IMR-90 (cell line): ENCODE measurements around the gene SMIM14. TPM values are rescaled to one million over a fixed set of nuclear protein-coding genes. Genes with fewer than 3 reads are reported as not detected.

ENCODE experiments used
- ATAC-seq: fragments of 200-7000 bp; cut with Tn5 transposase; 2 replicates; pipeline ENCODE4 v1.9.1; 2020; ENCODE audit warnings: low read depth, mild to moderate bottlenecking, moderate library complexity
- BruUV-seq: library from RNA; stranded (reverse); fragments of 400-500 nt; replicated peaks from 2 replicates; lab custom pipeline; 2021; lab: Mats Ljungman, UMichigan
- CTCF ChIA-PET: fragments of 300-600 bp; formaldehyde crosslinking; extraction: SDS; loops from one replicate; lab custom pipeline; 2021; ENCODE audit warnings: antibody characterized with exemption; lab: Yijun Ruan, JAX
- POLR2A ChIA-PET: fragments of 300-600 bp; sonication (Branson Sonifier 250); formaldehyde crosslinking; loops from one replicate; lab custom pipeline; 2022; ENCODE audit warnings: antibody characterized with exemption; ENCODE audit not compliant: unreplicated experiment; lab: Charles Lee
- DNase-seq: peaks from one replicate; pipeline ENCODE4 v3.0.0; 2013
- H2AFZ ChIP-seq: replicated peaks from 2 replicates; pipeline ENCODE3; 2013; ENCODE audit warnings: low read length, mild to moderate bottlenecking; ENCODE audit not compliant: poor library complexity
- H2AK5ac ChIP-seq: 2 replicates; pipeline ENCODE4 v1.6.1; 2013; ENCODE audit warnings: low read depth, low read length, inconsistent platforms
- H2AK9ac ChIP-seq: replicated peaks from 2 replicates; pipeline ENCODE3; 2013; ENCODE audit warnings: mild to moderate bottlenecking, low read depth, low read length, moderate library complexity; ENCODE audit not compliant: poor library complexity
- H2BK120ac ChIP-seq: 2 replicates; pipeline ENCODE4 v1.6.1; 2013; ENCODE audit warnings: low read depth, low read length, inconsistent platforms
- H2BK15ac ChIP-seq: 3 replicates; pipeline ENCODE4 v1.6.1; 2013; ENCODE audit warnings: low read depth, low read length, inconsistent platforms
- H2BK20ac ChIP-seq: 2 replicates; pipeline ENCODE4 v1.6.1; 2013; ENCODE audit warnings: low read depth, mild to moderate bottlenecking, inconsistent platforms, low read length, moderate library complexity
- H2BK5ac ChIP-seq: 2 replicates; pipeline ENCODE4 v1.6.1; 2013; ENCODE audit warnings: mild to moderate bottlenecking, low read depth, low read length, inconsistent platforms; ENCODE audit not compliant: poor library complexity, severe bottlenecking
- H3K14ac ChIP-seq: replicated peaks from 2 replicates; pipeline ENCODE4 v1.6.1; 2013; ENCODE audit warnings: low read depth, low read length, inconsistent platforms
- H3K18ac ChIP-seq: 2 replicates; pipeline ENCODE4 v1.6.1; 2013; ENCODE audit warnings: low read depth, low read length, control low read depth
- H3K23ac ChIP-seq: 2 replicates; pipeline ENCODE4 v1.6.1; 2013; ENCODE audit warnings: low read depth, low read length, inconsistent platforms
- H3K27ac ChIP-seq: 2 replicates; pipeline ENCODE4 v1.5.1; 2013; ENCODE audit warnings: mild to moderate bottlenecking, control low read depth, low read length; ENCODE audit not compliant: insufficient read depth
- H3K27me3 ChIP-seq: 2 replicates; pipeline ENCODE4 v1.6.1; 2013; ENCODE audit warnings: low read length; ENCODE audit not compliant: control insufficient read depth, insufficient read depth
- H3K36me3 ChIP-seq: 2 replicates; pipeline ENCODE4 v1.6.1; 2013; ENCODE audit warnings: low read length, mixed read lengths; ENCODE audit not compliant: control insufficient read depth, insufficient read depth
- H3K4ac ChIP-seq: 2 replicates; pipeline ENCODE4 v1.6.1; 2013; ENCODE audit warnings: low read depth, low read length, inconsistent platforms
- H3K4me1 ChIP-seq: 2 replicates; pipeline ENCODE4 v1.6.1; 2013; ENCODE audit warnings: low read length, mixed read lengths; ENCODE audit not compliant: control insufficient read depth, insufficient read depth
- H3K4me2 ChIP-seq: 2 replicates; pipeline ENCODE4 v1.6.1; 2013; ENCODE audit warnings: low read depth, mild to moderate bottlenecking, control low read depth, low read length, moderate library complexity
- H3K4me3 ChIP-seq: 2 replicates; pipeline ENCODE4 v1.5.1; 2013; ENCODE audit warnings: low read depth, mild to moderate bottlenecking, control low read depth, low read length, moderate library complexity; ENCODE audit not compliant: insufficient read depth
- H3K56ac ChIP-seq: 2 replicates; pipeline ENCODE4 v1.6.1; 2013; ENCODE audit warnings: low read length, inconsistent platforms; ENCODE audit not compliant: insufficient read depth; ENCODE audit errors: extremely low read depth
- H3K79me1 ChIP-seq, 2 experiments: 2 replicates each; pipeline ENCODE4 v1.6.1; 2013; ENCODE audit warnings: low read length in 2 of 2, inconsistent platforms in 1 of 2, low read depth in 1 of 2
- H3K9ac ChIP-seq: 2 replicates; pipeline ENCODE4 v1.6.1; 2013; ENCODE audit warnings: low read depth, low read length, control low read depth
- H3K9me1 ChIP-seq: 2 replicates; pipeline ENCODE4 v1.6.1; 2013; ENCODE audit warnings: low read length, inconsistent platforms; ENCODE audit not compliant: insufficient read depth
- H3K9me3 ChIP-seq: 2 replicates; pipeline ENCODE4 v1.6.1; 2013; ENCODE audit warnings: low read length; ENCODE audit not compliant: control insufficient read depth, insufficient read depth
- H4K20me1 ChIP-seq: 2 replicates; pipeline ENCODE4 v1.6.1; 2013; ENCODE audit warnings: low read length, inconsistent platforms; ENCODE audit not compliant: insufficient read depth
- H4K5ac ChIP-seq: 2 replicates; pipeline ENCODE4 v1.6.1; 2013; ENCODE audit warnings: mild to moderate bottlenecking, low read depth, low read length, control low read depth
- H4K8ac ChIP-seq, 2 experiments: 2 replicates each; pipeline ENCODE4 v1.6.1; 2013; ENCODE audit warnings: low read depth in 2 of 2, low read length in 2 of 2, control low read depth in 1 of 2, inconsistent platforms in 1 of 2
- H4K91ac ChIP-seq: 2 replicates; pipeline ENCODE4 v1.6.1; 2013; ENCODE audit warnings: low read depth, low read length, inconsistent platforms; ENCODE audit not compliant: insufficient read depth
- BHLHE40 ChIP-seq: fragments of 150-350 bp; IDR thresholded peaks from 2 replicates; pipeline ENCODE4 v1.6.1; 2016; ENCODE audit warnings: mild to moderate bottlenecking, low read depth, low read length
- CEBPB ChIP-seq: IDR thresholded peaks from 2 replicates; pipeline ENCODE4 v1.6.1; 2012; ENCODE audit warnings: low read depth, low read length, improper control_type of control experiment
- CHD1 ChIP-seq: IDR thresholded peaks from 2 replicates; pipeline ENCODE4 v1.6.1; 2012; ENCODE audit warnings: low read depth, low read length, improper control_type of control experiment
- CTCF ChIP-seq: conservative IDR thresholded peaks from 2 replicates; pipeline ENCODE4 v1.5.1; 2012; ENCODE audit warnings: mild to moderate bottlenecking, low read depth, low read length, improper control_type of control experiment
- ELK1 ChIP-seq: fragments of 150-350 bp; IDR thresholded peaks from 2 replicates; pipeline ENCODE4 v1.6.1; 2016; ENCODE audit warnings: low read depth, mild to moderate bottlenecking, low read length, moderate library complexity, borderline replicate concordance
- MAFK ChIP-seq: IDR thresholded peaks from 2 replicates; pipeline ENCODE4 v1.6.1; 2012; ENCODE audit warnings: low read depth, low read length, improper control_type of control experiment
- MAZ ChIP-seq: IDR thresholded peaks from 2 replicates; pipeline ENCODE4 v1.6.1; 2012; ENCODE audit warnings: low read depth, mild to moderate bottlenecking, low read length, improper control_type of control experiment, moderate library complexity, borderline replicate concordance
- MXI1 ChIP-seq: IDR thresholded peaks from 2 replicates; pipeline ENCODE4 v1.6.1; 2012; ENCODE audit warnings: low read depth, mild to moderate bottlenecking, low read length, moderate library complexity, borderline replicate concordance
- NFE2L2 ChIP-seq: fragments of 150-350 bp; IDR thresholded peaks from 2 replicates; pipeline ENCODE4 v1.6.1; 2016; ENCODE audit warnings: low read depth, mild to moderate bottlenecking, low read length
- RAD21 ChIP-seq: IDR thresholded peaks from 2 replicates; pipeline ENCODE4 v1.6.1; 2012; ENCODE audit warnings: low read length, improper control_type of control experiment
- RFX5 ChIP-seq: IDR thresholded peaks from 2 replicates; pipeline ENCODE4 v1.8.0; 2012; ENCODE audit warnings: low read depth, mild to moderate bottlenecking, low read length, moderate library complexity
- SMC3 ChIP-seq: fragments of 150-350 bp; IDR thresholded peaks from 2 replicates; pipeline ENCODE4 v1.6.1; 2016; ENCODE audit warnings: low read depth, mild to moderate bottlenecking, antibody characterized with exemption, low read length, moderate library complexity
- USF2 ChIP-seq: fragments of 150-350 bp; IDR thresholded peaks from 2 replicates; pipeline ENCODE4 v1.6.1; 2017; ENCODE audit warnings: mild to moderate bottlenecking, antibody characterized with exemption, low read length, low read depth
- whole genome bisulfite sequencing, 2 experiments: methylation state at CpG; one replicate each; pipeline versions ENCODE4 v1.1.5 to v1.1.7; 2013; ENCODE audit warnings: missing lambda C conversion rate in 2 of 2; ENCODE audit not compliant: insufficient read length in 1 of 2; ENCODE audit errors: extremely low coverage in 2 of 2; 5-methylcytosine and 5-hydroxymethylcytosine counted together
- dilution Hi-C: fragments of 300-500 bp; cut with HindIII; formaldehyde crosslinking; loops from one replicate; pipeline ENCODE4 v1.14.3; 2018; ENCODE audit warnings: low sequenced_read_pairs; ENCODE audit not compliant: unreplicated experiment
- in situ Hi-C: fragments of 300-500 bp; cut with MboI; formaldehyde crosslinking; loops from 3 replicates; pipeline ENCODE4 v1.14.3; 2019; ENCODE audit warnings: low sequenced_read_pairs, inconsistent platforms, mixed read lengths
- intact Hi-C: fragments of 100-400 bp; cut with micrococcal nuclease; formaldehyde crosslinking; loops from 2 replicates; pipeline ENCODE4 v1.10.0; 2022
- polyA plus RNA-seq, 3 experiments: library from polyadenylated mRNA; depleted of rRNA; stranded (reverse); fragments of >200 nt; gene quantifications; 2 replicates each; pipeline ENCODE4 v1.2.3, GENCODE V29; 2012; ENCODE audit warnings: low replicate concordance in 1 of 3
- total RNA-seq: library from RNA; depleted of rRNA; stranded (reverse); fragments of >200 nt; gene quantifications from 2 replicates; pipeline ENCODE4 v1.2.3, GENCODE V29; 2012

The SMIM14 gene
- total and polyA plus RNA-seq, 2 of the 4 experiments (the other 2 are of a cell fraction) = 15.6 to 20.9 TPM

DNA sequence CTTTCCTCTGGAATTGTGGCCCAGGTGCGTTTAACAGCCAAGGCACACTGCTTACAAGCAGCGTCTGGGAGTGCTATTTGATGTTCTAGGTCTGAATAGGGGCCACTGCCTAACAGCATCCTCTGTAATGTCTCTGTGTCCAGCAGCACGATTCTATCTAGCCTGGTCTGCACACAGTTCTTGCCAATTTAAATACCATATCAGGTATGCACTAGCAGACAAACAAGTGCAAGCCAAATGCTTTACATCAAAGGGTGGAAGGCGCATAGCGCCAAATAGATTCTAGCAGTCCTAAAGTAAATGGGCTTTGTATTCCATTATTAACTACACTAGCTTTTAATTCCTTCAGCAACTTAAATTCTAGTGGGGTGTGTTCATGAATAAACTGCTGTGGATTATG is 95.6 kb downstream of the SMIM14 start:
- H3K9ac ChIP-seq = no peak overlapping the region
- H3K79me1 ChIP-seq = peaks cover 12 to 15% of the 10 kb centered on the region in 2 experiments; a peak in 3 of 4 replicates
- no peak overlapping the region for H2AFZ ChIP-seq
- in situ Hi-C loops = no loop called here
- H4K20me1 ChIP-seq = 0 out of 2 replicates have a peak, but pooled peaks cover 3% of the 10 kb centered on the region
- no peak overlapping the region for H2BK15ac ChIP-seq
- TF ChIP-seq MAFK (no peak), CHD1 (no peak), SMC3 (no peak), MXI1 (no peak), NFE2L2 (no peak), RFX5 (no peak), USF2 (no peak), MAZ (no peak), CTCF (no peak), ELK1 (no peak), BHLHE40 (no peak), CEBPB (no peak), RAD21 (no peak)
- no peak overlapping the region for H2BK120ac ChIP-seq
- no peak overlapping the region for H3K4me2 ChIP-seq
- no peak overlapping the region for H2BK20ac ChIP-seq
- peaks cover 24% of the 10 kb centered on the region for H3K4me1 ChIP-seq
- H3K27ac ChIP-seq = no peak overlapping the region
- intact Hi-C loops = no loop called here
- H4K8ac ChIP-seq = no peak overlapping the region
- H3K9me1 ChIP-seq = peaks cover 4% of the 10 kb centered on the region; the same call in 1 of the 2 replicates
- no peak overlapping the region for H3K4me3 ChIP-seq
- H2AK9ac ChIP-seq = no peak overlapping the region
- WGBS, 2 experiments = no CpG with 5 or more reads among the region's 5 CpGs
- no peak overlapping the region for H3K4ac ChIP-seq
- H3K36me3 ChIP-seq = no peaks in the 10 kb centered on the region
- no peak overlapping the region for H3K56ac ChIP-seq
- no peak overlapping the region for H2AK5ac ChIP-seq
- H3K18ac ChIP-seq = no peak overlapping the region
- DNase-seq = no peak
- no peak overlapping the region for H2BK5ac ChIP-seq
- no peak overlapping the region for H3K14ac ChIP-seq
- BruUV-seq = no TSS peak
- H4K5ac ChIP-seq = no peak overlapping the region
- CTCF ChIA-PET = no interaction called here
- no peak overlapping the region for H3K23ac ChIP-seq
- no peaks in the 10 kb centered on the region for H3K9me3 ChIP-seq
- no peaks in the 10 kb centered on the region for H3K27me3 ChIP-seq
- POLR2A ChIA-PET = no interaction called here
- ATAC-seq = no peak
- H4K91ac ChIP-seq = no peak overlapping the region
- dilution Hi-C loops = no loop called here
